A549 (cell line): Measurements from ENCODE around the gene SYNE2.

ENCODE experiments used
- CEBPB ChIP-seq, 2 experiments: fragments of >200 bp in 1 of 2; sonication (Bioruptor Twin) in 1 of 2; formaldehyde crosslinking in 1 of 2; IDR thresholded peaks; 2 replicates each; pipeline ENCODE4 v1.6.1; 2012 to 2016
- CTCF ChIP-seq: fragments of >200 bp; sonication (Bioruptor Twin); formaldehyde crosslinking; IDR thresholded peaks from 3 replicates; pipeline ENCODE4 v1.5.1; 2016
- KDM5A ChIP-seq: fragments of 200-600 bp; sonication (generic); IDR thresholded peaks from 2 replicates; pipeline ENCODE4 v1.6.1; 2016; ENCODE audit warnings: antibody characterized with exemption, mild to moderate bottlenecking
- MAX ChIP-seq: IDR thresholded peaks from 2 replicates; pipeline ENCODE4 v1.6.1; 2012
- NR3C1 ChIP-seq: fragments of >200 bp; sonication (Bioruptor Twin); formaldehyde crosslinking; IDR thresholded peaks from 3 replicates; pipeline ENCODE4 v1.6.1; 2017
- PHF8 ChIP-seq: fragments of 200-600 bp; sonication (generic); IDR thresholded peaks from 2 replicates; pipeline ENCODE4 v1.6.1; 2016; ENCODE audit warnings: low read depth, mild to moderate bottlenecking, antibody characterized with exemption, moderate library complexity, borderline replicate concordance
- POLR2A ChIP-seq: IDR thresholded peaks from 2 replicates; pipeline ENCODE4 v1.6.1; 2012; ENCODE audit warnings: mild to moderate bottlenecking, low read length
- RAD21 ChIP-seq, 2 experiments: fragments of >200 bp in 1 of 2; sonication (Bioruptor Twin) in 1 of 2; formaldehyde crosslinking in 1 of 2; IDR thresholded peaks in 1 of 2; conservative IDR thresholded peaks in 1 of 2; 2 replicates in 1 of 2; 3 replicates in 1 of 2; pipeline ENCODE4 v1.6.1; 2012 to 2018; ENCODE audit warnings: inconsistent platforms in 1 of 2
- REST ChIP-seq: fragments of 200-600 bp; sonication (generic); IDR thresholded peaks from 2 replicates; pipeline ENCODE4 v1.6.1; 2016; ENCODE audit warnings: antibody characterized with exemption, mild to moderate bottlenecking, moderate library complexity
- SMC3 ChIP-seq: fragments of >200 bp; sonication (Bioruptor Twin); formaldehyde crosslinking; IDR thresholded peaks from 3 replicates; pipeline ENCODE4 v1.6.1; 2018; ENCODE audit warnings: inconsistent platforms

DNA sequence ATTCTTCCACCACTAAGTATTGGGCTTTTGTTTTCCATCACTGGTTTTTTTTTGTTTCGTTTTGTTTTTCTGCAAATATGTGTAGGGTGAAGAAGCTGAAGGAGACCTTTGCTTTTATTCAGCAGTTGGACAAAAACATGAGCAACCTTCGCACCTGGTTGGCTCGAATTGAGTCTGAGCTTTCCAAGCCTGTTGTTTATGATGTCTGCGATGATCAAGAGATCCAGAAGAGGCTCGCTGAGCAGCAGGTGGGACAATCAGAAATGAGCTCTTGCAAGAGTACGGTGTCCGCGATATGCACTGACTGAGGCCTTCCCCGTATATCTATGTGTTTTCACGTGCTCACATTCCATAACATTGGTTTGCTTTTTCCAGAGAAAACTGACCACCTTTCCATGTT lies 349.9 kb downstream of the SYNE2 start:
- no peak for TF ChIP-seq CTCF
- TF ChIP-seq MAX = no peak
- no peak for TF ChIP-seq SMC3
- no peak for TF ChIP-seq RAD21 (conservative IDR thresholded peaks at IDR 0.05 in 1 of 2, IDR thresholded peaks at IDR 0.05 in 1 of 2)
- no peak for TF ChIP-seq POLR2A
- TF ChIP-seq NR3C1 = no peak
- TF ChIP-seq REST = no peak
- no peak for TF ChIP-seq PHF8
- no peak for TF ChIP-seq KDM5A
- TF ChIP-seq CEBPB (IDR thresholded peaks at IDR 0.05) = no peak
